DOHH2 (cell line): Measurements from ENCODE around the gene MYCL.

Experiments used
- H3F3A ChIP-seq: fragments of 200-600 bp; sonication (generic), shearing (Covaris generic); 2 replicates; pipeline ENCODE4 v1.6.0; 2016; ENCODE audit warnings: antibody characterized with exemption, mild to moderate bottlenecking; ENCODE audit not compliant: control insufficient read depth, insufficient read depth
- H3K27ac ChIP-seq: fragments of 200-600 bp; sonication (generic); 2 replicates; pipeline ENCODE4 v1.5.1; 2014; ENCODE audit warnings: low read depth, mild to moderate bottlenecking, low read length, moderate library complexity
- H3K27me3 ChIP-seq: fragments of 200-600 bp; sonication (generic); 2 replicates; pipeline ENCODE4 v1.6.1; 2014; ENCODE audit warnings: mild to moderate bottlenecking, low read length, mixed read lengths; ENCODE audit not compliant: control insufficient read depth
- H3K36me3 ChIP-seq: fragments of 200-600 bp; sonication (generic); 2 replicates; pipeline ENCODE4 v1.6.1; 2014; ENCODE audit warnings: mild to moderate bottlenecking, low read length, moderate library complexity, mixed read lengths; ENCODE audit not compliant: control insufficient read depth
- H3K4me1 ChIP-seq: fragments of 200-600 bp; sonication (generic); 2 replicates; pipeline ENCODE4 v1.6.1; 2014; ENCODE audit warnings: mild to moderate bottlenecking, low read length, mixed read lengths; ENCODE audit not compliant: control insufficient read depth
- H3K4me2 ChIP-seq: fragments of 200-600 bp; sonication (generic); 2 replicates; pipeline ENCODE4 v1.6.0; 2014; ENCODE audit warnings: mild to moderate bottlenecking, low read length, moderate library complexity
- H3K4me3 ChIP-seq: fragments of 200-600 bp; sonication (generic); 2 replicates; pipeline ENCODE4 v1.5.1; 2014; ENCODE audit warnings: mild to moderate bottlenecking, low read length, mixed read lengths
- H3K79me2 ChIP-seq: fragments of 200-600 bp; sonication (generic); 2 replicates; pipeline ENCODE4 v1.6.1; 2014; ENCODE audit warnings: mild to moderate bottlenecking, low read length, mixed read lengths; ENCODE audit not compliant: control insufficient read depth
- H3K9me2 ChIP-seq: fragments of 200-600 bp; sonication (generic); replicated peaks from 2 replicates; pipeline ENCODE4 v1.6.1; 2014; ENCODE audit warnings: mild to moderate bottlenecking, low read length, mixed read lengths; ENCODE audit not compliant: control insufficient read depth
- H3K9me3 ChIP-seq: fragments of 200-600 bp; sonication (generic); 2 replicates; pipeline ENCODE4 v1.6.1; 2014; ENCODE audit warnings: antibody characterized with exemption, low read length, mixed read lengths; ENCODE audit not compliant: control insufficient read depth, insufficient read depth
- H4K20me1 ChIP-seq: fragments of 200-600 bp; sonication (generic); 2 replicates; pipeline ENCODE4 v1.6.0; 2014; ENCODE audit warnings: low read depth, mild to moderate bottlenecking, antibody characterized with exemption, low read length, moderate library complexity; ENCODE audit not compliant: control insufficient read depth, insufficient read depth
- CTCF ChIP-seq: fragments of 200-600 bp; sonication (generic); IDR thresholded peaks from one replicate; pipeline ENCODE4 v1.5.1; 2014; ENCODE audit warnings: antibody characterized with exemption, mild to moderate bottlenecking, low read depth, low read length; ENCODE audit not compliant: poor library complexity, severe bottlenecking
- EZH2phosphoT487 ChIP-seq: fragments of 200-600 bp; sonication (generic); IDR thresholded peaks from 2 replicates; pipeline ENCODE4 v1.6.1; 2017; ENCODE audit warnings: borderline replicate concordance, mild to moderate bottlenecking, antibody characterized with exemption, low read length, moderate library complexity, mixed read lengths

Gene MYCL

DNA sequence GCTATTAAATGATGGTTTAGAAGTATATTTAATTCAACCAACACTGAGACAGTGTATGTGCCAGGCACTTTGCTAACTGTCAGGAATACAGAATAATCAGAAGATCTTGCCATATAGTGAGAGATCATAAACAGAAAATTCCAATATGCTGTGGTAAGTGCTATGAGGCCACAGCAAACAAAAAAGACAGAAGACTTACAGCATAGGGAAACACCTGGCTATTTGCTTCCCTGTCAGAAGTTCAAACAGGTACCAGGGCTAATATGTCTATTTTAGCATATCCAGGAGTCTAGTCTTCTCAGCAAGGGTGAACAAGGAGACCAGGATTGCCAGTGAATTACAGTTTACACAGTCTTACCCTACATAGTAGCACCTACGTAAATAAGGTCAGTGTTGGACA lies 48.8 kb downstream of the MYCL start:
- TF ChIP-seq EZH2phosphoT487 = no peak
- no peak for TF ChIP-seq CTCF
- Histone ChIP-seq H3K4me2 (no peak overlapping the region), H3K4me3 (no peak overlapping the region), H3K27me3 (no peaks in the 10 kb centered on the region), H3K36me3 (peaks cover 65% of the 10 kb centered on the region), H3K4me1 (no peaks in the 10 kb centered on the region), H3K9me2 (no peaks in the 10 kb centered on the region), H4K20me1 (no peaks in the 10 kb centered on the region), H3K27ac (no peak overlapping the region), H3K79me2 (peaks cover 10% of the 10 kb centered on the region), H3F3A (no peaks in the 10 kb centered on the region), H3K9me3 (no peaks in the 10 kb centered on the region)

- no peak overlapping the region for H3K4me2 ChIP-seq
- H3K9me3 ChIP-seq = no peaks in the 10 kb centered on the region
- H4K20me1 ChIP-seq = no peaks in the 10 kb centered on the region
- H3F3A ChIP-seq = no peaks in the 10 kb centered on the region
- no peaks in the 10 kb centered on the region for H3K4me1 ChIP-seq
- no peaks in the 10 kb centered on the region for H3K9me2 ChIP-seq
- H3K27me3 ChIP-seq = no peaks in the 10 kb centered on the region
- no peak overlapping the region for H3K4me3 ChIP-seq
- H3K36me3 ChIP-seq = peaks cover 68% of the 10 kb centered on the region
- TF ChIP-seq CTCF (no peak), EZH2phosphoT487 (no peak)
- H3K27ac ChIP-seq = no peak overlapping the region
- peaks cover 6% of the 10 kb centered on the region for H3K79me2 ChIP-seq
Measured at GRCh38 chr1:39852214-39852791, 49.4 kb downstream of the MYCL start.

GRCh38 chr1:39850606-39851216 lies 51.0 kb downstream of the MYCL start:
- Histone ChIP-seq H3K4me2 (no peak overlapping the region), H3K9me3 (no peaks in the 10 kb centered on the region), H3K36me3 (peaks cover 73% of the 10 kb centered on the region), H3K27me3 (no peaks in the 10 kb centered on the region), H3K79me2 (no peaks in the 10 kb centered on the region), H3K9me2 (no peaks in the 10 kb centered on the region), H4K20me1 (no peaks in the 10 kb centered on the region), H3F3A (no peaks in the 10 kb centered on the region), H3K4me1 (peaks cover 11% of the 10 kb centered on the region), H3K4me3 (no peak overlapping the region), H3K27ac (no peak overlapping the region)
- TF ChIP-seq CTCF (no peak), EZH2phosphoT487 (no peak)
